Measurements from ENCODE around the gene WDR72. TPM values are rescaled to one million over a fixed set of nuclear protein-coding genes. Genes with fewer than 3 reads are reported as not detected.

Gene WDR72
- total and polyA plus RNA-seq, 2 of the 13 experiments (the other 11 are each of a cell fraction or from before 2014, with no cell fraction given), result 0.21 to 0.60 TPM

- FAIRE-seq (no peak), DNase-seq (ENCODE audit: low spot score) (peak; percentile 12), ATAC-seq (peak; percentile 50; the same call in 1 of the 3 replicates)
- H3K79me2 ChIP-seq (ENCODE audit: insufficient read depth, low read length), result no peaks in the 10 kb centered on the region
- in situ Hi-C loops (cut with HindIII; ENCODE audit: extremely low pct_ligation_motif_present, low pct_unique_long_range_greater_than_20kb), result no loop called here
- intact Hi-C loops (cut with micrococcal nuclease; ENCODE audit: unreplicated experiment), result loop anchor here (1.0 to 5.0 kb wide), 2 partner anchors 109 to 155 kb away; no protein-coding TSS in a partner anchor
- no peaks in the 10 kb centered on the region for H3K9me3 ChIP-seq (ENCODE audit: low read length)
- WGBS (ENCODE audit: low lambda C conversion rate), result 66% methylated on average over 5 of the region's 5 CpGs
- CTCF ChIA-PET (ENCODE audit: low intra/inter-chr PET ratio, low total read pairs), result interaction anchor here (1.1 kb wide), 1 partner anchor 1301 kb away, joined by 3 read pairs; no protein-coding TSS in a partner anchor
- H3K4me3 ChIP-seq (replicated peaks in 1 of 3; ENCODE audit: insufficient read depth in 1 of 3, low read depth in 2 of 3, low read length in 3 of 3), result no peak overlapping the region
- H3K27me3 ChIP-seq (ENCODE audit: control insufficient read depth in 1 of 2, insufficient read depth in 2 of 2, low read length in 2 of 2), result no peaks in the 10 kb centered on the region
- no peaks in the 10 kb centered on the region for H3K36me3 ChIP-seq (replicated peaks in 1 of 2; ENCODE audit: control insufficient read depth in 1 of 2, insufficient read depth in 2 of 2, low read length in 2 of 2)
- H3K9ac ChIP-seq (ENCODE audit: insufficient read depth, low read depth, low read length), result no peak overlapping the region
- no peak overlapping the region for H3K4me2 ChIP-seq (ENCODE audit: low read depth, low read length)
- H3K27ac ChIP-seq (ENCODE audit: extremely low read length, insufficient read depth, low read length), result no peak overlapping the region
- no TSS peak for BruUV-seq (replicated peaks)
- peaks cover 34% of the 10 kb centered on the region for H3K4me1 ChIP-seq (ENCODE audit: insufficient read depth, low read length)
- H2AFZ ChIP-seq (ENCODE audit: low read length), result no peak overlapping the region
- no peaks in the 10 kb centered on the region for H4K20me1 ChIP-seq (ENCODE audit: insufficient read depth, low read length)
- POLR2A ChIA-PET, result no interaction called here
- TF ChIP-seq, protein P1, sequence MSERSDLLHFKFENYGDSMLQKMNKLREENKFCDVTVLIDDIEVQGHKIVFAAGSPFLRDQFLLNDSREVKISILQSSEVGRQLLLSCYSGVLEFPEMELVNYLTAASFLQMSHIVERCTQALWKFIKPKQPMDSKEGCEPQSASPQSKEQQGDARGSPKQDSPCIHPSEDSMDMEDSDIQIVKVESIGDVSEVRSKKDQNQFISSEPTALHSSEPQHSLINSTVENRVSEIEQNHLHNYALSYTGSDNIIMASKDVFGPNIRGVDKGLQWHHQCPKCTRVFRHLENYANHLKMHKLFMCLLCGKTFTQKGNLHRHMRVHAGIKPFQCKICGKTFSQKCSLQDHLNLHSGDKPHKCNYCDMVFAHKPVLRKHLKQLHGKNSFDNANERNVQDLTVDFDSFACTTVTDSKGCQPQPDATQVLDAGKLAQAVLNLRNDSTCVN (CRISPR knock-in tag; IDR thresholded peaks at IDR 0.05; ENCODE audit: borderline replicate concordance), result no peak
- TF ChIP-seq, protein P2, sequence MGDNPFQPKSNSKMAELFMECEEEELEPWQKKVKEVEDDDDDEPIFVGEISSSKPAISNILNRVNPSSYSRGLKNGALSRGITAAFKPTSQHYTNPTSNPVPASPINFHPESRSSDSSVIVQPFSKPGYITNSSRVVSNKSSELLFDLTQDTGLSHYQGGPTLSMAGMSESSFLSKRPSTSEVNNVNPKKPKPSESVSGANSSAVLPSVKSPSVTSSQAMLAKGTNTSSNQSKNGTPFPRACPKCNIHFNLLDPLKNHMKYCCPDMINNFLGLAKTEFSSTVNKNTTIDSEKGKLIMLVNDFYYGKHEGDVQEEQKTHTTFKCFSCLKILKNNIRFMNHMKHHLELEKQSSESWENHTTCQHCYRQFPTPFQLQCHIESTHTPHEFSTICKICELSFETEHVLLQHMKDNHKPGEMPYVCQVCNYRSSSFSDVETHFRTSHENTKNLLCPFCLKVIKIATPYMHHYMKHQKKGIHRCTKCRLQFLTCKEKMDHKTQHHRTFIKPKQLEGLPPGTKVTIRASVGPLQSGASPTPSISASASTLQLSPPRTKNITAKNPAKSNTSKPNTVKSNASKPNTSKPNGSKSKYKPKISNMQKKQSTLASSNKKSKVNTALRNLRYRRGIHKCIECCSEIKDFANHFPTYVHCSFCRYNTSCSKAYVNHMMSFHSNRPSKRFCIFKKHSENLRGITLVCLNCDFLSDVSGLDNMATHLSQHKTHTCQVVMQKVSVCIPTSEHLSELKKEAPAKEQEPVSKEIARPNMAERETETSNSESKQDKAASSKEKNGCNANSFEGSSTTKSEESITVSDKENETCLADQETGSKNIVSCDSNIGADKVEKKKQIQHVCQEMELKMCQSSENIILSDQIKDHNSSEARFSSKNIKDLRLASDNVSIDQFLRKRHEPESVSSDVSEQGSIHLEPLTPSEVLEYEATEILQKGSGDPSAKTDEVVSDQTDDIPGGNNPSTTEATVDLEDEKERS (CRISPR knock-in tag; IDR thresholded peaks at IDR 0.05), result no peak
- TF ChIP-seq MTF2 (CRISPR knock-in tag; IDR thresholded peaks at IDR 0.05; ENCODE audit: borderline replicate concordance) (no peak), ZNF747 (CRISPR knock-in tag; IDR thresholded peaks at IDR 0.05; ENCODE audit: borderline replicate concordance) (no peak), PTBP1 (IDR thresholded peaks at IDR 0.05; ENCODE audit: low read depth, low read length, poor library complexity, severe bottlenecking) (no peak), ZNF274 (CRISPR knock-in tag; IDR thresholded peaks at IDR 0.05) (no peak), ZNF589 (CRISPR knock-in tag; conservative IDR thresholded peaks at IDR 0.05) (no peak), IRX3 (CRISPR knock-in tag; IDR thresholded peaks at IDR 0.05; ENCODE audit: borderline replicate concordance, low read depth) (no peak), CEBPB (IDR thresholded peaks at IDR 0.05; ENCODE audit: borderline replicate concordance, low read depth, low read length) (no peak), KAT8 (CRISPR knock-in tag; IDR thresholded peaks at IDR 0.05) (no peak), ZBTB8A (CRISPR knock-in tag; IDR thresholded peaks at IDR 0.05; ENCODE audit: borderline replicate concordance, low read depth) (no peak), STAG1 (CRISPR knock-in tag; IDR thresholded peaks at IDR 0.05) (peak; percentile 74)
- TF ChIP-seq, protein P3, sequence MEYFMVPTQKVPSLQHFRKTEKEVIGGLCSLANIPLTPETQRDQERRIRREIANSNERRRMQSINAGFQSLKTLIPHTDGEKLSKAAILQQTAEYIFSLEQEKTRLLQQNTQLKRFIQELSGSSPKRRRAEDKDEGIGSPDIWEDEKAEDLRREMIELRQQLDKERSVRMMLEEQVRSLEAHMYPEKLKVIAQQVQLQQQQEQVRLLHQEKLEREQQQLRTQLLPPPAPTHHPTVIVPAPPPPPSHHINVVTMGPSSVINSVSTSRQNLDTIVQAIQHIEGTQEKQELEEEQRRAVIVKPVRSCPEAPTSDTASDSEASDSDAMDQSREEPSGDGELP (IDR thresholded peaks at IDR 0.05; ENCODE audit: borderline replicate concordance, low read depth), result no peak
- TF ChIP-seq, protein P4, sequence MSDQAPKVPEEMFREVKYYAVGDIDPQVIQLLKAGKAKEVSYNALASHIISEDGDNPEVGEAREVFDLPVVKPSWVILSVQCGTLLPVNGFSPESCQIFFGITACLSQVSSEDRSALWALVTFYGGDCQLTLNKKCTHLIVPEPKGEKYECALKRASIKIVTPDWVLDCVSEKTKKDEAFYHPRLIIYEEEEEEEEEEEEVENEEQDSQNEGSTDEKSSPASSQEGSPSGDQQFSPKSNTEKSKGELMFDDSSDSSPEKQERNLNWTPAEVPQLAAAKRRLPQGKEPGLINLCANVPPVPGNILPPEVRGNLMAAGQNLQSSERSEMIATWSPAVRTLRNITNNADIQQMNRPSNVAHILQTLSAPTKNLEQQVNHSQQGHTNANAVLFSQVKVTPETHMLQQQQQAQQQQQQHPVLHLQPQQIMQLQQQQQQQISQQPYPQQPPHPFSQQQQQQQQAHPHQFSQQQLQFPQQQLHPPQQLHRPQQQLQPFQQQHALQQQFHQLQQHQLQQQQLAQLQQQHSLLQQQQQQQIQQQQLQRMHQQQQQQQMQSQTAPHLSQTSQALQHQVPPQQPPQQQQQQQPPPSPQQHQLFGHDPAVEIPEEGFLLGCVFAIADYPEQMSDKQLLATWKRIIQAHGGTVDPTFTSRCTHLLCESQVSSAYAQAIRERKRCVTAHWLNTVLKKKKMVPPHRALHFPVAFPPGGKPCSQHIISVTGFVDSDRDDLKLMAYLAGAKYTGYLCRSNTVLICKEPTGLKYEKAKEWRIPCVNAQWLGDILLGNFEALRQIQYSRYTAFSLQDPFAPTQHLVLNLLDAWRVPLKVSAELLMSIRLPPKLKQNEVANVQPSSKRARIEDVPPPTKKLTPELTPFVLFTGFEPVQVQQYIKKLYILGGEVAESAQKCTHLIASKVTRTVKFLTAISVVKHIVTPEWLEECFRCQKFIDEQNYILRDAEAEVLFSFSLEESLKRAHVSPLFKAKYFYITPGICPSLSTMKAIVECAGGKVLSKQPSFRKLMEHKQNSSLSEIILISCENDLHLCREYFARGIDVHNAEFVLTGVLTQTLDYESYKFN (CRISPR knock-in tag; conservative IDR thresholded peaks at IDR 0.05), result no peak
Observed at GRCh38 chr15:53808058-53808706, 48.7 kb upstream of the WDR72 start.

All from HepG2 (cell line).